AG04449 (cell line): ENCODE results near the gene TBL1X.

Experiments
- CTCF ChIA-PET: fragments of 350-600 bp; formaldehyde crosslinking; extraction: SDS; loops from one replicate; lab custom pipeline; 2021; ENCODE audit warnings: antibody characterized with exemption; lab: Yijun Ruan, JAX
- POLR2A ChIA-PET: fragments of 400-600, 350-600 bp; formaldehyde crosslinking; extraction: SDS; loops from one replicate; lab custom pipeline; 2020; ENCODE audit warnings: antibody characterized with exemption, inconsistent platforms; lab: Yijun Ruan, JAX
- DNase-seq: peaks from one replicate; pipeline ENCODE4 v3.0.0-alpha.2; 2010; ENCODE audit warnings: low read depth, low spot score
- H3K4me3 ChIP-seq: 2 replicates; pipeline ENCODE4 v1.5.1; 2011; ENCODE audit warnings: low read depth, mild to moderate bottlenecking, control low read depth, low read length
- TF ChIP-seq, protein P1 (sequence below): IDR thresholded peaks from one replicate; pipeline ENCODE4 v1.5.1; 2011; ENCODE audit warnings: mild to moderate bottlenecking, moderate library complexity, low read length, control low read depth, inconsistent platforms; ENCODE audit not compliant: insufficient read depth; ENCODE audit errors: missing control alignments

Gene TBL1X

DNA sequence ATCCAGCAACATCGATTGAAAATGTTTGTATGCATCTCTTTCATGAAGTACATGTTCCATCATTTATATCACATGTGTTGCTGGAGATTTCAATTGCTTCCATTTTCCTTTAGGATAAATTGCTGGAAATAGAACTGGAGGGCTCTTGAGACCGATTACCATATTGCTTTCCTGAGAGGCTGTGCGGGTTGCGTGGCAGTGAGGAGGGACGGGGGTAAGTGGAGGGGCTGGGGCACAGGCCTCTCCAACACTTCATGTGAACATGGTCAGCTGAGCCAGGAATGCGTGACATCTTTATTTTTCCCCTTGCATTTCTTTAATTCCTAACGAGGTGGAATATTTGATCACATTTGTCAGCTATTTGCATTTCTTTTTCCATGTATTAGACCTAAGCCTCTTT is 144.6 kb downstream of the TBL1X start:
- no peak for DNase-seq
- no peak overlapping the region for H3K4me3 ChIP-seq
- TF ChIP-seq, protein P1, sequence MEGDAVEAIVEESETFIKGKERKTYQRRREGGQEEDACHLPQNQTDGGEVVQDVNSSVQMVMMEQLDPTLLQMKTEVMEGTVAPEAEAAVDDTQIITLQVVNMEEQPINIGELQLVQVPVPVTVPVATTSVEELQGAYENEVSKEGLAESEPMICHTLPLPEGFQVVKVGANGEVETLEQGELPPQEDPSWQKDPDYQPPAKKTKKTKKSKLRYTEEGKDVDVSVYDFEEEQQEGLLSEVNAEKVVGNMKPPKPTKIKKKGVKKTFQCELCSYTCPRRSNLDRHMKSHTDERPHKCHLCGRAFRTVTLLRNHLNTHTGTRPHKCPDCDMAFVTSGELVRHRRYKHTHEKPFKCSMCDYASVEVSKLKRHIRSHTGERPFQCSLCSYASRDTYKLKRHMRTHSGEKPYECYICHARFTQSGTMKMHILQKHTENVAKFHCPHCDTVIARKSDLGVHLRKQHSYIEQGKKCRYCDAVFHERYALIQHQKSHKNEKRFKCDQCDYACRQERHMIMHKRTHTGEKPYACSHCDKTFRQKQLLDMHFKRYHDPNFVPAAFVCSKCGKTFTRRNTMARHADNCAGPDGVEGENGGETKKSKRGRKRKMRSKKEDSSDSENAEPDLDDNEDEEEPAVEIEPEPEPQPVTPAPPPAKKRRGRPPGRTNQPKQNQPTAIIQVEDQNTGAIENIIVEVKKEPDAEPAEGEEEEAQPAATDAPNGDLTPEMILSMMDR, result no peak
- ChIA-PET CTCF (no interaction called here), POLR2A (no interaction called here)

DNA sequence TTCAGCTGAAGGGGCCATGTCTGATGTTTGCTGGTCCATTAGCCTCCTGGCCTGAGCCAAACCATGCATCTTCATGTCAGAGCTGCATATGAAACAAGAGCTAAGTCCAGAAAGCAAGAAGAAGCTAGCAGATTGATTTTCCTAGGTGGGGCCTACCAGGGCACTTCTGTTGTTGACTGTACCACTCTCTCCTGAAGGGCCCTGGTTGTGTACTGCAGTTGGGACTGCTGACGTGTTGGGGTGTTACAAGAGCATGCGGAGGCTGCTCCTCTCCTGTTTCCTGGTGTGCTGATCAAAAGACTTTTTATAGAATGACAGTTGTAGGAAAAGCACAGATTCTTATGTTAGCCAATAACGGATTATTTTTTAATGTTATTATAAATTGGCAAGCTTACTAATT is 145.1 kb downstream of the TBL1X start:
- POLR2A ChIA-PET, result no interaction called here

DNA sequence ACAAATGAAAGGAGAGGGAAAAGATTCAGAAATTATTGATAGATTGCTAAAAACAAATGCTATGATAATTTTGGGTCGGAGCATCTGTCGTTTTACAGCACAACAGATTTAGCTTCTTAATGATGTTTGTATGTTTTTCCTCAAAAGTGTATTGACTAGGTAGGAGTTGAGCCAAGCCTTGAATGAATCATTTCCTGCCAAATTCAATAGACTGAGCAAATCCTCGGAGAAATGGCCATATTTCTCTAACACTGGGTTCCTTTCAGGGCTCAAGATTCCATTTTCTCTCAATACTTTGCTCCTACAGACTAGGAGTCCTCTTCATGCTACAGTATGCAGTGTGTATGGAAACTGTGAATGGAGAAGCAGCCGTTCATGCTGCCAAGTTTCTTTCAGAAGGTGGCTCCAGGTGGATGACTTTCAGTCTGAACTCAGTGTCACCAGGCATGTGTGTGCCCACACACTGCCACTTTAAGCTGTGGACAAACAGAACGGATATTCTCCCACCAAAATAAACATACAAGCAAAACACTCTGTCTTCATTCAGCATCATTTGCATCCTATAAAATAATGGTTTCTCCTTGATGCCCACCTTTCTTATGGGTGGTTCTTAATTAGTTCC is 146.0 kb downstream of the TBL1X start:
- POLR2A ChIA-PET, result no interaction called here
- TF ChIP-seq, protein P1, result no peak
- no peak for DNase-seq
- CTCF ChIA-PET, result no interaction called here
- no peak overlapping the region for H3K4me3 ChIP-seq

More for the DNA sequence above, 145.1 kb downstream of the TBL1X start:
- no peak overlapping the region for H3K4me3 ChIP-seq
- DNase-seq, result no peak
- TF ChIP-seq, protein P1, result no peak
- CTCF ChIA-PET, result no interaction called here

DNA sequence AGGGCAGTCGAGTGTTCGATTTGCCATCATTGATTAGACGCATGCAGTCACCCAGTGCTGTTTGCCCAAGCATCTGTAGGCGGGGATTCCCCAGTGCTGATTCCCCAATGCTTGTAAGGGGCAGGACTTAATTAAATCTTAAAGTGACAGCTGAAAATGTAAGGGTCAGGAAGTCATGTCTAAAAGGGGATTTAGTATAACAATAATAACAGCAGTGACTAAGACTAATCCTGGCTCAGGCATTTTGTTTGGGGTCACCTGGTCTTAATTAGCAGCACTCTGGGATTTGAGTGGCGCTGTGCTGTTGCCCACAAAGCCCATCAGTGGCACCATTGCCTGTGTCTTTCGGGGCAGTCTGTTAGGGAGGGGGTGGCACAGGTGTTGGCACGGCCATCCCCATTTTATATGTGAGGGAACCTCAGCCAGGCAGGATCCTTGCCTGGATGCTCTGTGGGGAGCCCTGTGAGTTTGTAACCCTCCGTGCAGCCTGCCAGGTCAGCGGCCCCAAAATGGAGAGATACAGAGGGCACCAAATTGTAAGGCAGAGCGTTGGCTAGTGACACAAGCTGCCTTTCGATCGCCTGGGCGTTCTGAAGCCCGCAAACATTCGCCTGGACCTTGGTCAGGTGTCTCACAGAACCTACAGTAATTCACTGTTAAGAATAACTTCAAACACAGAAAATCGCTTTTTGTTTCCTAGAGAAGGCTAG is 146.7 kb downstream of the TBL1X start:
- POLR2A ChIA-PET, result no interaction called here
- TF ChIP-seq, protein P1, result no peak
- no peak overlapping the region for H3K4me3 ChIP-seq
- CTCF ChIA-PET, result no interaction called here
- no peak for DNase-seq

DNA sequence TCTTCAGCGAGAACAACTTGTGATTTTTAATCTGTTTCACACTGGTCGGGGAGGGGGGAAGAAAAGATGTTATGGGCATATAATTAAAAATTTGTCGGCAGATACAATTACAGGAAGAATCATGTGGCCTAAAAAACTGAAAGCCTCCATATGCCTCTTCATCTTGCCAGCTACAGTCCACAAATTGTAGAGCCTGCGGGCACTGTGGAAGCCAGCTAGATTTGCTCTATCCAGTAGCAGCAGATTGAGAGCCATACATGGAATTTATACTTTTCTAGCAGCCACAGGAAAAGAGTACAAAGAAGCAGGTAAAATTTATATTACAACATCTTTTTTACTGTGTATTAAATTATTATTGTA is 147.3 kb downstream of the TBL1X start:
- ChIA-PET POLR2A (no interaction called here), CTCF (no interaction called here)
- TF ChIP-seq, protein P1, result no peak
- no peak overlapping the region for H3K4me3 ChIP-seq
- DNase-seq, result no peak

DNA sequence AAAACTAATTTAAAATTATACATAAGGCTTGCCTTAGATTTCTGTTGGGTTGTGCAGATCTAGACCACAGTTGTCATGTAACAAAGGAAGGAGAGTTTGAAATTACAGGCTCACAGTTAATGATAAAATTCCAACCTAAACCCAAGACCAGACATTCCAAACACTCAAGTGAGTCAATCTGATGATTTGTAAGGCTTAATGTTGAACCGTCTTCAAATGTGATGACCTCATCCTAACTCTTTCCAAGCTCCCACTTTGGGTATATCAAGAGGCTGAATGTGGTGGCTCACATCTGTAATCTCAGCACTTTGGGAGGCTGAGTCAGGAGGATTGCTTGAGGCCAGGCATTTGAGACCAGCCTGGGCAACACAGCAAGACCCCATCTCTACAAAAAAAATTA is 149.2 kb downstream of the TBL1X start:
- ChIA-PET POLR2A (no interaction called here), CTCF (no interaction called here)
- H3K4me3 ChIP-seq, result no peak overlapping the region
- peak; percentile 31 for DNase-seq
- TF ChIP-seq, protein P1, result no peak
